GM23248 (cell line): ENCODE measurements around the gene NXNL2. TPM values are rescaled to one million over a fixed set of nuclear protein-coding genes. Genes with fewer than 3 reads are reported as not detected.

ENCODE experiments used
- DNase-seq: peaks from one replicate; pipeline ENCODE4 v3.0.0-alpha.2; 2015
- H2AFZ ChIP-seq: fragments of 200-600 bp; sonication (generic); 2 replicates; pipeline ENCODE4 v1.6.1; 2016; ENCODE audit warnings: antibody characterized with exemption
- H3F3A ChIP-seq: fragments of 200-600 bp; sonication (generic); 2 replicates; pipeline ENCODE4 v1.6.1; 2016; ENCODE audit warnings: mild to moderate bottlenecking, antibody characterized with exemption, mixed run types; ENCODE audit not compliant: insufficient read depth
- H3K27ac ChIP-seq: fragments of 200-600 bp; sonication (generic); 2 replicates; pipeline ENCODE4 v1.5.1; 2016; ENCODE audit warnings: mild to moderate bottlenecking
- H3K27me3 ChIP-seq: fragments of 200-600 bp; sonication (generic); replicated peaks from 2 replicates; pipeline ENCODE4 v1.6.1; 2016; ENCODE audit warnings: mild to moderate bottlenecking; ENCODE audit not compliant: insufficient read depth
- H3K36me3 ChIP-seq: fragments of 200-600 bp; sonication (generic); 2 replicates; pipeline ENCODE4 v1.6.1; 2016; ENCODE audit warnings: low read depth, mild to moderate bottlenecking
- H3K4me1 ChIP-seq: fragments of 200-600 bp; sonication (generic); 2 replicates; pipeline ENCODE4 v1.6.1; 2016; ENCODE audit warnings: mild to moderate bottlenecking; ENCODE audit not compliant: insufficient read depth
- H3K4me2 ChIP-seq: fragments of 200-600 bp; sonication (generic); one replicate; pipeline ENCODE4 v1.6.1; 2016; ENCODE audit warnings: mild to moderate bottlenecking; ENCODE audit not compliant: unreplicated experiment
- H3K4me3 ChIP-seq: fragments of 200-600 bp; sonication (generic); 2 replicates; pipeline ENCODE4 v1.5.1; 2016; ENCODE audit warnings: mild to moderate bottlenecking
- H3K79me2 ChIP-seq: fragments of 200-600 bp; sonication (generic); 2 replicates; pipeline ENCODE4 v1.6.1; 2016; ENCODE audit warnings: mild to moderate bottlenecking; ENCODE audit not compliant: insufficient read depth
- H3K9ac ChIP-seq: fragments of 200-600 bp; sonication (generic); 2 replicates; pipeline ENCODE4 v1.6.1; 2016; ENCODE audit warnings: mild to moderate bottlenecking
- H3K9me2 ChIP-seq: fragments of 200-600 bp; sonication (generic); 2 replicates; pipeline ENCODE4 v1.6.1; 2016; ENCODE audit warnings: mixed run types, mild to moderate bottlenecking, moderate library complexity; ENCODE audit not compliant: insufficient read depth
- H3K9me3 ChIP-seq: fragments of 200-600 bp; sonication (generic); one replicate; pipeline ENCODE4 v1.6.1; 2017; ENCODE audit warnings: low read depth
- H4K20me1 ChIP-seq: fragments of 200-600 bp; sonication (generic); 2 replicates; pipeline ENCODE4 v1.6.0; 2016; ENCODE audit not compliant: insufficient read depth
- EZH2 ChIP-seq: fragments of 200-600 bp; sonication (generic); IDR thresholded peaks from 2 replicates; pipeline ENCODE4 v1.6.1; 2018; ENCODE audit warnings: antibody characterized with exemption, mild to moderate bottlenecking; ENCODE audit not compliant: insufficient read depth, poor library complexity, severe bottlenecking
- EZH2phosphoT487 ChIP-seq: fragments of 200-600 bp; sonication (generic); IDR thresholded peaks from 2 replicates; pipeline ENCODE4 v1.6.1; 2018; ENCODE audit warnings: antibody characterized with exemption, moderate library complexity, mild to moderate bottlenecking, low read depth; ENCODE audit not compliant: insufficient read depth
- WGBS, 2 experiments: methylation state at CpG; one replicate each; pipeline ENCODE4 v1.1.6; 2015 to 2017; ENCODE audit warnings: low lambda C conversion rate in 2 of 2, low coverage in 1 of 2; ENCODE audit errors: missing lambda C conversion rate in 2 of 2; 5-methylcytosine and 5-hydroxymethylcytosine counted together
- in situ Hi-C: fragments of 300-500 bp; cut with MboI; formaldehyde crosslinking; loops from 2 replicates; pipeline ENCODE4 v1.15.0; 2020
- polyA plus RNA-seq: library from polyadenylated mRNA; unstranded; fragments of >200 nt; fragmentation: Nextera tagmentation; extraction: Ambion mirVana; gene quantifications from 2 replicates; pipeline ENCODE4 v1.2.1, GENCODE V29; 2016
- total RNA-seq: library from RNA; depleted of rRNA; stranded (reverse); fragments of >200 nt; shearing (Covaris generic); gene quantifications from 2 replicates; pipeline ENCODE4 v1.2.3, GENCODE V29; 2014

The NXNL2 gene
- total and polyA plus RNA-seq, 2 experiments from 2014 or later, result 1.4 to 3.1 TPM

- DNase-seq, result no peak
- 54 to 74% methylated on average over 6 of the region's 6 CpGs for WGBS, 2 experiments
- no peaks in the 10 kb centered on the region for H3F3A ChIP-seq
- no peaks in the 10 kb centered on the region for H3K4me1 ChIP-seq
- no peak overlapping the region for H3K4me2 ChIP-seq
- no peaks in the 10 kb centered on the region for H3K9me2 ChIP-seq
- no peaks in the 10 kb centered on the region for H3K79me2 ChIP-seq
- TF ChIP-seq EZH2phosphoT487 (no peak), EZH2 (no peak)
- no peaks in the 10 kb centered on the region for H3K36me3 ChIP-seq
- H3K9ac ChIP-seq, result no peak overlapping the region
- H4K20me1 ChIP-seq, result no peaks in the 10 kb centered on the region
- no peak overlapping the region for H3K4me3 ChIP-seq
- no peak overlapping the region for H3K27ac ChIP-seq
- H3K9me3 ChIP-seq, result no peaks in the 10 kb centered on the region
- H3K27me3 ChIP-seq, result no peaks in the 10 kb centered on the region
- no peak overlapping the region for H2AFZ ChIP-seq
- in situ Hi-C loops, result no loop called here
Measured at GRCh38 chr9:88498880-88499279, 36.1 kb upstream of the NXNL2 start.

GRCh38 chr9:88501086-88501485, 33.9 kb upstream of the NXNL2 start:
- Histone ChIP-seq H3K27me3 (no peaks in the 10 kb centered on the region), H3K4me3 (no peak overlapping the region), H3K9me2 (no peaks in the 10 kb centered on the region), H3K36me3 (no peaks in the 10 kb centered on the region), H3K9ac (no peak overlapping the region), H3K27ac (no peak overlapping the region), H2AFZ (no peak overlapping the region), H3K79me2 (no peaks in the 10 kb centered on the region), H4K20me1 (no peaks in the 10 kb centered on the region), H3K4me1 (no peaks in the 10 kb centered on the region), H3K9me3 (no peaks in the 10 kb centered on the region), H3F3A (no peaks in the 10 kb centered on the region), H3K4me2 (no peak overlapping the region)
- in situ Hi-C loops, result no loop called here
- 95 to 99% methylated on average over 5 of the region's 5 CpGs for WGBS, 2 experiments
- TF ChIP-seq EZH2phosphoT487 (no peak), EZH2 (no peak)
- DNase-seq, result no peak

GRCh38 chr9:88502552-88503034, 32.4 kb upstream of the NXNL2 start:
- H3K36me3 ChIP-seq, result no peaks in the 10 kb centered on the region
- no peak overlapping the region for H3K27ac ChIP-seq
- WGBS, 2 experiments, result 75 to 76% methylated on average over 12 of the region's 12 CpGs
- H3K9ac ChIP-seq, result no peak overlapping the region
- H4K20me1 ChIP-seq, result no peaks in the 10 kb centered on the region
- H3F3A ChIP-seq, result no peaks in the 10 kb centered on the region
- no peaks in the 10 kb centered on the region for H3K4me1 ChIP-seq
- no peaks in the 10 kb centered on the region for H3K27me3 ChIP-seq
- H3K9me3 ChIP-seq, result no peaks in the 10 kb centered on the region
- no peak overlapping the region for H3K4me2 ChIP-seq
- H3K79me2 ChIP-seq, result no peaks in the 10 kb centered on the region
- H3K4me3 ChIP-seq, result no peak overlapping the region
- H3K9me2 ChIP-seq, result no peaks in the 10 kb centered on the region
- in situ Hi-C loops, result no loop called here
- no peak for TF ChIP-seq EZH2phosphoT487
- no peak for TF ChIP-seq EZH2
- no peak overlapping the region for H2AFZ ChIP-seq
- DNase-seq, result no peak

DNA sequence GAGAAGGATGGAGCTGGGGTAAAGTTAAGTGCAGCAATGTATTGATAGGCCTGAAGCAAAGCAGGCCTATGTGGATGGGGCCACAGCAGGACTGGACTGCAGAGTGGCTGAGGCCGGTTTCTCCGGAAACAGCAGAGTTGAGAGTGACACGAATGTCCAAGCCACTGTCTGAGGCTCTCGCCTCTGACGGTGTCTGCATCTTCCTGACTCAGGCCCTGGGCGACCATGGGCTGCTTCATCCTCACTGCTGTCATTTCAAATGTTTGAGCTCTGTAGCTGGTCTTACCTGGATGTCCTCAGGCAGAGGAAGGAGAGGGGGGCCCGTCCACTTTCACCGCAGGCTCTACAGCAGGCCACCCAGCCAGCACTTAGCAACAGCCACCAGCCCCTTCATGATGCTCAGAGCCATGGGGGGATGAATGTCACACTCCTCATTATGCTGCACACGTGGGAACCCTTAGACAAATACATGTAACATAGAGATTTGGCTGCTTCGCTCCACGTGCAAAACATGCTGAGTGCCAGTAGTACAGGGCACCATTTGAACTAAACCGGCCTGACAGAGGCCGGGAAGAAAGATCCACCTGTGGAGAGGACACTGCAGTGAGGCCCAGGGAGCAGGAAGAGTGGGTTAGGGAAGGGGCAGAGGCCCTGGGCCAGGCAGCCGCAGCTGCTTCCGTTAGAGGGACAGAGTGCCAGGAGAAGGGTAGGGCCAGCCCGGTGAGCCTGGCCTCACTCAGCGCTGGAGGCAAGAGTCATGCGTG, 31.7 kb upstream of the NXNL2 start:
- Histone ChIP-seq H3K4me2 (no peak overlapping the region), H3K9me2 (no peaks in the 10 kb centered on the region), H3K4me1 (no peaks in the 10 kb centered on the region), H3K9ac (no peak overlapping the region), H3K36me3 (no peaks in the 10 kb centered on the region), H4K20me1 (no peaks in the 10 kb centered on the region), H3K27ac (no peak overlapping the region), H3F3A (no peaks in the 10 kb centered on the region), H3K9me3 (no peaks in the 10 kb centered on the region), H2AFZ (no peak overlapping the region), H3K79me2 (no peaks in the 10 kb centered on the region), H3K4me3 (no peak overlapping the region), H3K27me3 (no peaks in the 10 kb centered on the region)
- in situ Hi-C loops, result no loop called here
- no peak for DNase-seq
- 90 to 92% methylated on average over 18 of the region's 18 CpGs for WGBS, 2 experiments
- TF ChIP-seq EZH2phosphoT487 (no peak), EZH2 (no peak)
